ENCODE results near the gene SLC7A6.
"Not testable (repeated sequence)": the region's sequence is repeated elsewhere in the genome, so short reads cannot be mapped to it uniquely, and the experiment has no call there.

SLC7A6 gene

DNA sequence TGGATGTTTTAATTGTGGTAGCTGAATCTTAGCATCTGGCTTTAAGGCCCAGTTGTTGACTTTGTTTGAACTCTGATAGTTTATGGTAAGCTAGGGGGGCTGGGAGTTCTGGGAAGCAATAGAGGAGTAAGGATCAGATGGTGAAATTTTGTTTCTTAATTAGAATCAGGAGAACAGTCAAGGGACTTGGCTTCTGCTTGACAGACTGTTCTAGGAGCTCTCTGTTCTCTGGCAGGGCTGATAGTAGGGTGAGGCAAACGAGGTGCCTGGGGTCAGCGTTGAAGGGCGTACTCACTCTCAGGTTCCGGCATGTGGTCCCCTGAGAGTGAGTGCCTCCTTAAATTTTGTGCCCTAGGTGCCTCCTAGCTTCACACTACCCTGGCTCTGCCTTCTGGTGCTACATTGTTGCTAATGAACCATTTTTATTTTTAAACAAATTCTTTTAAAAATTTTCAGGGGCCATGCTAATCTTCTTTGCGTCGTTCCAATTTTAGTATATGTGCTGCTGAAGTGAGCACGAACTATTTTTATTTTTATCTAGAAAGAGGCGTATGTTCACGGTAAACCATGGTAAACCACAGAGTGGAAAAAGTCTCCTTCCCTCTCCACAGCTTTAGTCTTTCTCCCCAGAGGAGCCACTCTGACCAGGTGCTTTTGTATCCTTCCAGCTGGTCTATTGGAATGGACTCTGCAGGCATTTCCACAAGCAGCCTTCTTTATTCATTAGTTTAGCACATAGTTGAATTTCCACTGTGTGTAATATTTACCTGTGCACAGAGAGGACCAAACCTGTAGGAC lies 19.7 kb downstream of the SLC7A6 start:
- no peak for DNase-seq (ENCODE audit: low read depth)

DNA sequence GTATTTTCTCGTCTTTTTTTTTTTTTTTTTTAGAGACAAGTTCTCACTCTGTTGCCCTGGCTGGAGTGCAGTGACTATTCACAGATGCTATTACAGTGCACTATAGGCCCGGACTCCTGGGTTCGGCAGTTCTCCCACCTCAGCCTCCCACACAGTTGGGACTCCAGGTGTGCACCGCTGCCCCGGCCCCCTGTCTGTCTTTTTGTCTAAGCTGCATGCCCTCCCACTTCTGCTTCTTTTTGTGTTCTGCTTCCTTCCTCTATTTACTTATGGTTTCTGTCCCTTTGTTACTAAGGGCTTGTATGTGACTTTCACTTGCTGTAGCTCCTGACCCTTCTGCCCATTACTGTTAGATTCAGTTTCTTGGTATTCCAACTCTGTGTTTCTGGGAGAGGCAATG lies 20.5 kb downstream of the SLC7A6 start:
- no peak for DNase-seq (ENCODE audit: low read depth)

DNA sequence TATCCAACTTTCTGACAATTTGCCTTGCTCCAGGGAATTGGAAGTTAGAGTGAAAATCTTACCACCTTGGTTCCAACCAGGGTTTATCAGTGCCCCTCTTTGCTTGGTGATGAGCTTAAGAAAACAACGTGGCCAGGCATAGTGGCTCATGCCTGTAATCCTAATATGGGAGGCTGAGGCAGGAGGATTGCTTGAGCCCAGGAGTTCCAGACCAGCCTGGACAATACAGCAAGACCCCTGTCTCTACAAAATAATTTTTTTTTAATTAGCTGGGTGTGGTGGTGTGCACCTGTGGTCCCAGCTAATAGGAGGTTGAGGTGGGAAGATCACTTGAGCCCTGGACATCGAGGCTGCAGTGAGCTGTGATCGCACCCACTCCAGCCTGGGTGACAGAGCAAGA lies 21.4 kb downstream of the SLC7A6 start:
- no peak for DNase-seq (ENCODE audit: low read depth)

DNA sequence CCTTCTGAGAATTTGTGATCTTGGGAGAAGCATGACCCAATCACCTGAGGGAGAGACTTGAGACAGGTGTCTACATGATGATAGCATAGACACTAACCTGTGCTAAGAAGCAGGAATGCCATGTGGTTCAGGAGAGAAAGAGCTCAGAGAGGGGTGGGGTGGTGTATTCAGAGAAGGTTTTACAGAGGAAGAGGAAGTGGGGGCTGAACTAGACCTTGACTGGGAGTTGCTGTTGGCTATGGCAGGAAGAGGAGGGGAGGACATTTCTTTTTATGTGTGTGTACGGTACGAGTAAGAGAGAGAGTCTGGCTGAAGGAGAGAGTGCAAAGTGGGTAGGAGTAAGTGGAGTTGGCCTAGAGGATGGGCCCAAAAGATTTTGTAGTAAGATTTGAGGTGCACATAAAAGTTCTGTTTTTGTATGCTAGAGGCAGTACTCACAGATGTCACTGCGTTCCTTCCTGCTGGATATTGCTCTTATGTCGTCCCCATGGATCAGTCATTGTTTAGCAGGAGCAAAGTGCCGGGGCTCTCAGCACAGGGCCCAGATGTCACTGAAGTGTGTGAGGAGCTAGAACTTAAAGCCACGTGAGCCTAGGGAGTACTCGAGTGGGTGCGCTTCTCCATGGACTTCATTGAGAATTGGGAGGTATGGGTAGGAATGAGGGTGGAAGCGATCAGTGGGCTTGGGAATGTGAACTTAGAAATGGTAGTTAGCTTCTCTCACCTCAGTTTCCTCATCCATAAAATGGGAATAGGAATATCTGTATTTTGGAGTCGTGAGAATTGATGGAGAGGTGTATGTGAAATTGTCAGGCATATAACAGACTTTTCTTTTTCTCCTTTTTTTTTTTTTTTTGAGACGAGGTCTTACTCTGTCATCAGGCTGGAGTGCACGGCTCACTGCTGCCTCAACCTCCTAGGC lies 22.1 kb downstream of the SLC7A6 start:
- DNase-seq (ENCODE audit: low read depth): no peak

DNA sequence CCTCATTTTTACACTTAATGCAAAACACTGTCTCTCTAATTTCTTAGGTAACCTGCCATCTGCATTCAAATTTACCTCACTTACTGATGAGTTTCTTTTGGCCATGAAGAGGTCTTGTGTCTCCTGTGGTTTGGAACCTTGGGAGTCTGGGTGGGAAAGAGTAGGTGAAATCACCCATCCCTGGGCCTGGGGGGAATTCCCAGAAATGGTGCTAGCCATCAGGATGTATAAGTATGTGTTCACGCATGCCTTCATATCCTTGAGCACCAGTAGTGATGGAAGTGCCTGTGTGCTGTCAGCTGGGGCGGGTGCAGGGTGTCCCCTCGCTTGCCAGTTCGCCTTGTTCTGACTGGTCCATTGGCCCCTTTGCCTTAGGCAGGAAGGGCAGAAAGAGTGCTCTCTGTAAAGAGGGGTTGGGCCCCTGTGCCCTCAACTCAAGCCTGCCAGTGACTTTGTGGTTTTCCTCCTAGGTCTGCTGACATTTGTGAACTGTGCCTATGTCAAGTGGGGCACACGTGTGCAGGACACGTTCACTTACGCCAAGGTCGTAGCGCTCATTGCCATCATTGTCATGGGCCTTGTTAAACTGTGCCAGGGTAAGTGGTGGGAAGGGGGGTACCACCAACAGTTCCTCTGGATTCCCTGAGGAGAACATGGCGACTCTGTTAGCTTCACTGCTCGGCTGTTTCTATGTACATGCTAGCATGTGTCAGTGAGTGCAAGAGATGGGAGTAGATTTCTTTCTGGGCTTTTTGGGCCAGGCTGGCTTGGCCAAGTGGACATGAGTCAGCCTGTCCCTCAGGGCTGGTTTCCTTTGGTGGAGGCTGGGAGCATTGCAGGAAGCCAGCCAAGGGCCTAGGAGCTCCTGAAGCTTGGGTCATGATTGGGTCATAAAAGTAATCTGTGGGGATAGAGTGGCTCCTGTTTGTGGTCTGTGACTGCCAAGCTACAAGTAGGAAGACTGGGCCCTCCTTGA lies 23.2 kb downstream of the SLC7A6 start:
- peak; percentile 88 for DNase-seq (ENCODE audit: low read depth)

GRCh38 chr16:68288252-68288650 lies 23.9 kb downstream of the SLC7A6 start:
- DNase-seq (ENCODE audit: low read depth): no peak

DNA sequence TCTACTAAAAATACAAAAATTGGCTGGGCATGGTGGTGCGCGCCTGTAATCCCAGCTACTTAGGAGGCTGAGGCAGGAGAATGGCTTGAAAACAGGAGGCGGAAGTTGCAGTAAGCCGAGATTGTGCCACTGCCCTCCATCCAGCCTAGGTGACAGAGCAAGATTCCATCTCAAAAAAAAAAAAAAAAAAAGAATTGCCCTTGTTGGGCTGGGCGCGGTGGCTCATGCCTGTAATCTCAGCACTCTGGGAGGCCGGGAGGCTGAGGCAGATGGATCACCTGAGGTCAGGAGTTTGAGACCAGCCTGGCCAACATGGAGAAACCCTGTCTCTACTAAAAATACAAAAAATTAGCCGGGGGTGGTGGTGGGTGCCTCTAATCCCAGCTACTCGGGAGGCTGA lies 24.5 kb downstream of the SLC7A6 start:
- DNase-seq (ENCODE audit: low read depth): not testable (repeated sequence)

- no peak for DNase-seq (ENCODE audit: low read depth)
Observed at GRCh38 chr16:68289202-68289601, 24.9 kb downstream of the SLC7A6 start.

- peak; percentile 12 for DNase-seq (ENCODE audit: low read depth)
Observed at GRCh38 chr16:68289621-68290329, 25.4 kb downstream of the SLC7A6 start.

- no peak for DNase-seq (ENCODE audit: low read depth)
Observed at GRCh38 chr16:68290450-68290849, 26.1 kb downstream of the SLC7A6 start.

DNA sequence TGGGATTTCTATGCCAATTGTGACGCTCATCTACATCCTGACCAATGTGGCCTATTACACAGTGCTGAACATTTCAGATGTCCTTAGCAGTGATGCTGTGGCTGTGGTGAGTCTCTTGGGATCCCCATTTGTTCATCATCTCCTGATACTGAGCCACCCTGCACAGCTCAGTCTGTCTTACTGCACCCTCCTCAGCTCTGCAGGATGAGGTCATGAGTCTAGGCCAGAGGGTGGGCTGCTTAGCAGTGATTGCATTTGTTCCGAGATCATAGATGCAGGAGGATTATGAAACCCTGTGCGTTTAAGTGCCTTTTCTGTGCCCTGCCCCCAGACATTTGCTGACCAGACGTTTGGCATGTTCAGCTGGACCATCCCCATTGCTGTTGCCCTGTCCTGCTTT lies 26.9 kb downstream of the SLC7A6 start:
- no peak for DNase-seq (ENCODE audit: low read depth)

DNA sequence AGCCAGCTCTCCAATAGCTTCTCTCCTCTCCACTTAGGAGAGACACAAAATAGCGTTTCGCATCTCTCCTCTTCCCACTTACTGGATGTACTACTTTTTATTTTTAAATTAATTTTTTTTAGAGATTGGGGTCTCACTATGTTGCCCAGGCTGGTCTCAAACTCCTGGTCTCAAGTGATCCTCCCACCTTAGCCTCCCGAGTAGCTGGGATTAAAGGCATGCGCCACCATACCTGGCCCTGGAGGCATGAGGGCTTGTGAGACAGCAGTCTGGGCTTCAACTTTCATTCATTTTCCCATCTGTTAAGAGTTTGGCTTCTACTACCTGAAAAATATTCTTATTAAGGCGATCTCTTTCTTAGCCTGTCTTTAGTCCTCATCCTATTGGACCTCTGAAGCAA lies 28.1 kb downstream of the SLC7A6 start:
- no peak for DNase-seq (ENCODE audit: low read depth)

DNA sequence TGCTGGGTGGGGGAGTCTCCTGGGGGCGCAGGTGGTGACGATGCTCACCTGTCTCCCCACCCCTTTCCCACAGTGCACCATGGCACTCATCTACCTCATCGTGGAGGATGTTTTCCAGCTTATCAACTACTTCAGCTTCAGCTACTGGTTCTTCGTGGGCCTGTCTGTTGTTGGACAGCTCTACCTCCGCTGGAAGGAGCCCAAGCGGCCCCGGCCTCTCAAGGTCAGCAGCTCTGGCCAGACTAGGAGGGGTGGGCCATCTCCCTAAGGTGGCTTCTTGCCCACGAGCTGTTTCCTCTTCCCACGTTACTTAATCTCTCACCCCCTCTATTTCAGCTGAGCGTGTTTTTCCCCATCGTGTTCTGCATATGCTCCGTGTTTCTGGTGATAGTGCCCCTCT lies 32.0 kb downstream of the SLC7A6 start:
- DNase-seq (ENCODE audit: low read depth): no peak

DNA sequence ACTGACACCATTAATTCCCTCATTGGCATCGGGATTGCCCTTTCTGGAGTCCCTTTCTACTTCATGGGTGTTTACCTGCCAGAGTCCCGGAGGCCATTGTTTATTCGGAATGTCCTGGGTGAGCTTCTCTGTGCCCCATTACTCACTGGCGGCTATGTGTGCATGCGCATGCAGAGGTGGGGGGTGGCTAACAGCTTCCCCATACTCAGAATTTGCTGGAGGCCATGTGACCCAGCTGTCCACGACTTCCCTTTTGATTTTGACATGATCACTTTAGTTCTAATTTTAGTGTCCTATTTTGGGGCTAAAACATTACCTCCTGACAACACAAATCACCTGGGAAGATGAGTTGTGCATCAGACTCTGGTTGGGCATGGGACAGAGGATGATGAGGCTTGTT lies 32.4 kb downstream of the SLC7A6 start:
- no peak for DNase-seq (ENCODE audit: low read depth)

- no peak for DNase-seq (ENCODE audit: low read depth)
Observed at GRCh38 chr16:68297908-68298307, 33.6 kb downstream of the SLC7A6 start.

DNA sequence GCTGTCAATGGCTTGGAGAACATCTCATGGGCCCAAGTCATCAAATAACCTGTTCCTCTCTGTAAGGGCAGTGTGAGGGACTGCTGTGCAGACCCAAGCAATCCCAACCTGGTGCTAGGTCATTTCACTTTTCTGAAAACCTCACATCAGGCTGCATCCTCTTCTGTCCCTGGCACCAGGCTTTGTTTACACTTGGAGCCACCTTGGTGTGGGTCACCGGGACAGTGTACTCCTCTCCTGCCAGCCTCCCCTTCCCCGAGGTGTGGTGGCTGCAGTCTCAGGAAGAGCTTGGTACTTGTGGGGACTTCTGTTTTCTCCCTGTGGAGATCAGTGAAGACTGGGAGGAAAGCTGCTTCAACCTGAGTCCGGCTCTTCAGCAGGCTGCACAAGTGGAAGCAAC lies 34.0 kb downstream of the SLC7A6 start:
- no peak for DNase-seq (ENCODE audit: low read depth)

- peak; percentile 75 for DNase-seq (ENCODE audit: low read depth)
Observed at GRCh38 chr16:68298907-68299561, 34.7 kb downstream of the SLC7A6 start.

DNA sequence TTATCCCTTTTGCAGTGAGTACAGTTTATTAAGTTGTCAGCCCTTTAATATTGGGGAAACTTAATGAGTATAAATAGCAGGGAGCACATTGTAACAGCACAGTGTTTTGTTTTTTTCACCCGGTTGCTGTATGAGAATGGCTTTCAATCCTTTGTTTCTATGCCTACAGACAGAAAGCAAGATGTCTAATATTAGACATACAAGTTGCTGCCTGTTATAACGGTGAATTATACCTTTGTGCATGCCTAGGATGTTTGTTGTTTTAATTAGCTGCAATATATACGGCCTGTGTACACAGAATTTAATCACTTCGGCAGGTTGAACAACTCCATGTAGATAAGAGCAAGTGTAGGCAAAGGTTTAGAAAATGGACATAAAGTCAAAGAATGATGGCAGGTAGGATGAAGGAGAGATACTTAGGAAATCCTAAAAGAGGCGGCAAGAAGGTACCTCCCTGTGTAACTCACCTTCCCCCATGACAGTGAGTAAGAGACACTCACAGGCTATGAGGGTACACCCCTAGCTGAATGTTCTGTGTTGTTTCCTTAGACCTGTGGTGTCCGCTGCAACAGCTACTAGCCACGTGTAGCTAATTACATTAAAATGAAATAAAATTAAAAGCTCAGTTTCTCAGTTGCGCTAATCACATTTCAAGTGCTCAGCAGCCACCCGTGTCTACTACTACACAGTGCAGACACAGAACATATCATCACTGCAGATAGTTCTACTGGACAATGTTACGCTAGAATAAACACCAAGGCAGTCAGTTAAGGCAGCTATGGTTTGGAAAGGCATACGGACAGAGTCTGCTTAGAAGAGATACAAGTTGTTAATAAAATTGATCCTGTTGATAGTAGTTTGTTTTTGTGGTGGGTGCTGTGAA lies 35.5 kb downstream of the SLC7A6 start:
- no peak for DNase-seq (ENCODE audit: low read depth)

GRCh38 chr16:68300734-68301459 lies 36.6 kb downstream of the SLC7A6 start:
- no peak for DNase-seq (ENCODE audit: low read depth)

Measured in GM04503 (cell line).